ENCODE data around the gene P4HA3. TPM values are rescaled to one million over a fixed set of nuclear protein-coding genes. Genes with fewer than 3 reads are reported as not detected.

Gene P4HA3
- total RNA-seq, 1 experiment from 2014 or later = 3.7 TPM

GRCh38 chr11:74321487-74322188, 10.2 kb upstream of the P4HA3 start:
- ChIA-PET CTCF (interaction anchor here (0.5 to 1.1 kb wide), 3 partner anchors 66 to 342 kb away, joined by 3 to 6 read pairs (median 5); no protein-coding TSS in a partner anchor), POLR2A (ENCODE audit: unreplicated experiment) (interaction anchor here (0.6 kb wide), 1 partner anchor 238 kb away, joined by 3 read pairs; no protein-coding TSS in a partner anchor)
- ATAC-seq = peak; percentile 60
- Histone ChIP-seq H3K4me3 (ENCODE audit: low read length) (no peak overlapping the region; the same call in 1 of the 2 replicates), H3K9me2 (replicated peaks; ENCODE audit: low read length) (no peaks in the 10 kb centered on the region), H3K27me3 (ENCODE audit: low read length) (no peaks in the 10 kb centered on the region), H3K79me2 (ENCODE audit: low read length) (no peaks in the 10 kb centered on the region), H3K36me3 (ENCODE audit: low read depth, low read length) (peaks cover 5% of the 10 kb centered on the region; the same call in 1 of the 2 replicates), H3K4me2 (ENCODE audit: low read length) (peak overlapping the region; percentile 24), H3K27ac (ENCODE audit: low read length) (peak overlapping the region; percentile 56), H3F3A (ENCODE audit: low read length, unreplicated experiment) (no peaks in the 10 kb centered on the region), H3K4me1 (ENCODE audit: insufficient read depth, low read length) (peaks cover 33% of the 10 kb centered on the region), H3K9ac (ENCODE audit: low read length) (no peak overlapping the region; the same call in 1 of the 2 replicates), H2AFZ (ENCODE audit: low read length) (peak overlapping the region; percentile 39; the same call in 1 of the 2 replicates), H4K20me1 (ENCODE audit: low read length) (no peaks in the 10 kb centered on the region), H3K9me3 (ENCODE audit: low read length) (peaks cover 9% of the 10 kb centered on the region)
- BruUV-seq (replicated peaks) = no TSS peak
- no peak for TF ChIP-seq EZH2phosphoT487 (IDR thresholded peaks at IDR 0.05; ENCODE audit: borderline replicate concordance, low read length)
- TF ChIP-seq CTCF (conservative IDR thresholded peaks at IDR 0.05; ENCODE audit: low read depth, low read length) = peak; percentile 92
- intact Hi-C loops (cut with micrococcal nuclease) = loop anchor here (1.0 kb wide), 1 partner anchor 66 kb away; no protein-coding TSS in a partner anchor
- DNase-seq = peak; percentile 77

- Histone ChIP-seq H3K79me2 (ENCODE audit: low read length) (no peaks in the 10 kb centered on the region), H3K27ac (ENCODE audit: low read length) (peak overlapping the region; percentile 0; the same call in 1 of the 2 replicates), H3F3A (ENCODE audit: low read length, unreplicated experiment) (no peaks in the 10 kb centered on the region), H3K9ac (ENCODE audit: low read length) (no peak overlapping the region), H3K4me3 (ENCODE audit: low read length) (no peak overlapping the region), H4K20me1 (ENCODE audit: low read length) (no peaks in the 10 kb centered on the region), H3K4me1 (ENCODE audit: insufficient read depth, low read length) (peaks cover 33% of the 10 kb centered on the region), H3K27me3 (ENCODE audit: low read length) (no peaks in the 10 kb centered on the region), H3K4me2 (ENCODE audit: low read length) (no peak overlapping the region), H3K9me3 (ENCODE audit: low read length) (peaks cover 14% of the 10 kb centered on the region), H3K9me2 (replicated peaks; ENCODE audit: low read length) (no peaks in the 10 kb centered on the region), H2AFZ (ENCODE audit: low read length) (no peak overlapping the region), H3K36me3 (ENCODE audit: low read depth, low read length) (peaks cover 7% of the 10 kb centered on the region; the same call in 1 of the 2 replicates)
- TF ChIP-seq CTCF (conservative IDR thresholded peaks at IDR 0.05; ENCODE audit: low read depth, low read length) = no peak
- TF ChIP-seq EZH2 (IDR thresholded peaks at IDR 0.05; ENCODE audit: low read length, unreplicated experiment) = no peak
- no peak for TF ChIP-seq EZH2phosphoT487 (IDR thresholded peaks at IDR 0.05; ENCODE audit: borderline replicate concordance, low read length)
- DNase-seq (peak; percentile 60), ATAC-seq (no peak)
- POLR2A ChIA-PET (ENCODE audit: unreplicated experiment) = no interaction called here
- CTCF ChIA-PET = no interaction called here
- no TSS peak for BruUV-seq (replicated peaks)
- intact Hi-C loops (cut with micrococcal nuclease) = no loop called here
Observed at GRCh38 chr11:74320538-74320937, 9.1 kb upstream of the P4HA3 start.

Data from PC-3 (cell line).